GM18868 (cell line): ENCODE results near the gene VRK2.
"Not testable (repeated sequence)": the region's sequence is repeated elsewhere in the genome, so short reads cannot be mapped to it uniquely, and the experiment has no call there.

ENCODE experiments used
- ATAC-seq: cut with Tn5 transposase; IDR thresholded peaks from one replicate; pipeline ENCODE4 v1.9.1; 2021; ENCODE audit warnings: mild to moderate bottlenecking, moderate library complexity; ENCODE audit not compliant: unreplicated experiment

Gene VRK2

GRCh38 chr2:58156780-58157179, 110.2 kb downstream of the VRK2 start:
- no peak for ATAC-seq

- no peak for ATAC-seq
Measured at GRCh38 chr2:58157754-58158153, 111.1 kb downstream of the VRK2 start.

GRCh38 chr2:58158481-58158880, 111.9 kb downstream of the VRK2 start:
- no peak for ATAC-seq

- no peak for ATAC-seq
Measured at GRCh38 chr2:58163913-58164312, 117.3 kb downstream of the VRK2 start.

- ATAC-seq: not testable (repeated sequence)
Measured at GRCh38 chr2:58168130-58168529, 121.5 kb downstream of the VRK2 start.

- not testable (repeated sequence) for ATAC-seq
Measured at GRCh38 chr2:58169845-58170244, 123.2 kb downstream of the VRK2 start.

GRCh38 chr2:58170334-58170933, 123.8 kb downstream of the VRK2 start:
- ATAC-seq: not testable (repeated sequence)

GRCh38 chr2:58171831-58172230, 125.2 kb downstream of the VRK2 start:
- not testable (repeated sequence) for ATAC-seq

GRCh38 chr2:58177187-58177586, 130.6 kb downstream of the VRK2 start:
- not testable (repeated sequence) for ATAC-seq

GRCh38 chr2:58180175-58180574, 133.6 kb downstream of the VRK2 start:
- not testable (repeated sequence) for ATAC-seq

- ATAC-seq: no peak
Measured at GRCh38 chr2:58180635-58181034, 134.0 kb downstream of the VRK2 start.

- no peak for ATAC-seq
Measured at GRCh38 chr2:58182527-58182926, 135.9 kb downstream of the VRK2 start.

GRCh38 chr2:58186501-58186900, 139.9 kb downstream of the VRK2 start:
- no peak for ATAC-seq

GRCh38 chr2:58187022-58187421, 140.4 kb downstream of the VRK2 start:
- ATAC-seq: not testable (repeated sequence)

GRCh38 chr2:58194458-58194857, 147.9 kb downstream of the VRK2 start:
- no peak for ATAC-seq

GRCh38 chr2:58195662-58196061, 149.1 kb downstream of the VRK2 start:
- no peak for ATAC-seq

GRCh38 chr2:58197894-58198293, 151.3 kb downstream of the VRK2 start:
- ATAC-seq: no peak

GRCh38 chr2:58202404-58202803, 155.8 kb downstream of the VRK2 start:
- ATAC-seq: peak; percentile 22

- peak; percentile 55 for ATAC-seq
Measured at GRCh38 chr2:58203018-58203417, 156.4 kb downstream of the VRK2 start.

- ATAC-seq: no peak
Measured at GRCh38 chr2:58204195-58204959, 157.8 kb downstream of the VRK2 start.

- no peak for ATAC-seq
Measured at GRCh38 chr2:58206785-58207184, 160.2 kb downstream of the VRK2 start.

GRCh38 chr2:58207189-58207588, 160.6 kb downstream of the VRK2 start:
- no peak for ATAC-seq
